22Rv1 (cell line): ENCODE results near the gene RPP25.

Source experiments
- ZFX ChIP-seq: fragments of 450-650 bp; IDR thresholded peaks from 2 replicates; pipeline ENCODE4 v1.6.1; 2017; ENCODE audit warnings: antibody characterized with exemption, borderline replicate concordance
- TF ChIP-seq, protein P1 (sequence below): fragments of 450-650 bp; IDR thresholded peaks from 2 replicates; pipeline ENCODE4 v1.5.1; 2017; ENCODE audit warnings: mild to moderate bottlenecking

DNA sequence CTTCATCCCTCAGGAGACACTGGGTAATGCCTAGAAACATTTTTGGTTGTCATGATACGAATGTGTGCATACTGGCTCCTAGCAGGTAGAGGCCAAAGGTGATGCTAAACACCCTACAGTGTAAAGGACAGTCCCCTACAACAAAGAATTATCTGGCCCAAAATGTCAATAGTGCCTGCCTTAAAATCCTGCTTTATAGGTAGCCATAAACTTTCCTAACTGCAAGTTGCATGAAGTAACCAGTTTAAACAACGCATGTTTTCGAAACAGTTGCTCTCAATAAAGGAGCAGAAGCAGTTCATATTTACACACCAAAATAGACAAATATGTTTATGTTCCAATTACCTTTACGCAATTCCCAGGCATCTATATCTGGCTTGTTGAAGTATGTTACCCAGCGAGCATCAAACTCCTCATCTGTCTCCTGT is 27.8 kb downstream of the RPP25 start:
- TF ChIP-seq, protein P1, sequence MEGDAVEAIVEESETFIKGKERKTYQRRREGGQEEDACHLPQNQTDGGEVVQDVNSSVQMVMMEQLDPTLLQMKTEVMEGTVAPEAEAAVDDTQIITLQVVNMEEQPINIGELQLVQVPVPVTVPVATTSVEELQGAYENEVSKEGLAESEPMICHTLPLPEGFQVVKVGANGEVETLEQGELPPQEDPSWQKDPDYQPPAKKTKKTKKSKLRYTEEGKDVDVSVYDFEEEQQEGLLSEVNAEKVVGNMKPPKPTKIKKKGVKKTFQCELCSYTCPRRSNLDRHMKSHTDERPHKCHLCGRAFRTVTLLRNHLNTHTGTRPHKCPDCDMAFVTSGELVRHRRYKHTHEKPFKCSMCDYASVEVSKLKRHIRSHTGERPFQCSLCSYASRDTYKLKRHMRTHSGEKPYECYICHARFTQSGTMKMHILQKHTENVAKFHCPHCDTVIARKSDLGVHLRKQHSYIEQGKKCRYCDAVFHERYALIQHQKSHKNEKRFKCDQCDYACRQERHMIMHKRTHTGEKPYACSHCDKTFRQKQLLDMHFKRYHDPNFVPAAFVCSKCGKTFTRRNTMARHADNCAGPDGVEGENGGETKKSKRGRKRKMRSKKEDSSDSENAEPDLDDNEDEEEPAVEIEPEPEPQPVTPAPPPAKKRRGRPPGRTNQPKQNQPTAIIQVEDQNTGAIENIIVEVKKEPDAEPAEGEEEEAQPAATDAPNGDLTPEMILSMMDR: no peak
- TF ChIP-seq ZFX: no peak
